Left ventricle myocardium inferior (tissue), 1 donor: Measurements from ENCODE around the gene CHD1. TPM values are rescaled to one million over a fixed set of nuclear protein-coding genes. Genes with fewer than 3 reads are reported as not detected.

Experiments
- DNase-seq: peaks from one replicate; pipeline ENCODE4 v3.0.0-alpha.2; 2020
- H3K27ac ChIP-seq: fragments of 200-600 bp; replicated peaks from 2 replicates; pipeline ENCODE4 v1.8.0; 2021
- H3K27me3 ChIP-seq: fragments of 200-600 bp; 2 replicates; pipeline ENCODE4 v1.8.0; 2021; ENCODE audit warnings: low read depth
- H3K36me3 ChIP-seq: fragments of 200-600 bp; 2 replicates; pipeline ENCODE4 v1.8.0; 2021
- H3K4me1 ChIP-seq: fragments of 200-600 bp; 2 replicates; pipeline ENCODE4 v1.8.0; 2021
- H3K4me3 ChIP-seq: fragments of 200-600 bp; 2 replicates; pipeline ENCODE4 v1.8.0; 2021; ENCODE audit warnings: mild to moderate bottlenecking, moderate library complexity
- H3K9me3 ChIP-seq: fragments of 200-600 bp; replicated peaks from 2 replicates; pipeline ENCODE4 v1.8.0; 2021
- CTCF ChIP-seq: fragments of 200-600 bp; IDR thresholded peaks from 2 replicates; pipeline ENCODE4 v1.8.0; 2021; ENCODE audit warnings: antibody characterized with exemption, mild to moderate bottlenecking, borderline replicate concordance
- intact Hi-C: fragments of 100-400 bp; cut with micrococcal nuclease; formaldehyde crosslinking; loops from one replicate; pipeline ENCODE4 v1.11.0; 2022
- total RNA-seq: library from RNA; stranded (reverse); fragmentation: NEBNext Ultra II Directional; extraction: Animal tissue kit (Norgen Biotek cat#: 25700); gene quantifications from one replicate; pipeline ENCODE4 v1.2.1, GENCODE V29; 2021
- donor health status: DM: no; HTN: yes; CAD: no; lungs with severe emphysema.

CHD1 gene
- total RNA-seq, 1 donor from 2014 or later: 11.6 TPM

GRCh38 chr5:98805070-98805469, 123.7 kb downstream of the CHD1 start:
- H3K4me3 ChIP-seq: no peak overlapping the region
- DNase-seq: no peak
- no peak overlapping the region for H3K27ac ChIP-seq
- H3K4me1 ChIP-seq: no peaks in the 10 kb centered on the region
- peaks cover 10% of the 10 kb centered on the region for H3K36me3 ChIP-seq
- peaks cover 37% of the 10 kb centered on the region for H3K9me3 ChIP-seq
- intact Hi-C loops: no loop called here
- TF ChIP-seq CTCF: no peak
- no peaks in the 10 kb centered on the region for H3K27me3 ChIP-seq

GRCh38 chr5:98804066-98804465, 124.7 kb downstream of the CHD1 start:
- H3K4me1 ChIP-seq: no peaks in the 10 kb centered on the region
- no peak overlapping the region for H3K27ac ChIP-seq
- H3K27me3 ChIP-seq: no peaks in the 10 kb centered on the region
- no peak for TF ChIP-seq CTCF
- no peak overlapping the region for H3K4me3 ChIP-seq
- intact Hi-C loops: no loop called here
- H3K36me3 ChIP-seq: peaks cover 10% of the 10 kb centered on the region
- peaks cover 37% of the 10 kb centered on the region for H3K9me3 ChIP-seq
- DNase-seq: no peak

Other genes starting within 250 kb of the CHD1 start
- gene RGMB, start 155.3 kb downstream of the CHD1 start, total RNA-seq: 13.0 TPM